Measurements from ENCODE around the gene ZNF652.
"Not testable (repeated sequence)": the region's sequence is repeated elsewhere in the genome, so short reads cannot be mapped to it uniquely, and the experiment has no call there.

The ZNF652 gene

GRCh38 chr17:49285716-49286115, 76.3 kb downstream of the ZNF652 start:
- TF ChIP-seq CTCF (IDR thresholded peaks at IDR 0.05; ENCODE audit: unreplicated experiment in 3 of 3), result no peak
- H3K4me1 Mint-ChIP-seq, result no peaks in the 10 kb centered on the region
- no peaks in the 10 kb centered on the region for H3K9me3 Mint-ChIP-seq
- no peak overlapping the region for H3K27ac Mint-ChIP-seq
- H3K27me3 Mint-ChIP-seq (ENCODE audit: low read depth), result no peaks in the 10 kb centered on the region
- no peak overlapping the region for H3K4me3 Mint-ChIP-seq
- H3K36me3 Mint-ChIP-seq (ENCODE audit: low read depth), result no peaks in the 10 kb centered on the region

- Mint-ChIP-seq H3K27me3 (ENCODE audit: low read depth) (peaks cover 5% of the 10 kb centered on the region), H3K9me3 (peaks cover 4% of the 10 kb centered on the region), H3K27ac (no peak overlapping the region), H3K4me3 (no peak overlapping the region), H3K36me3 (ENCODE audit: low read depth) (no peaks in the 10 kb centered on the region), H3K4me1 (no peaks in the 10 kb centered on the region)
- TF ChIP-seq CTCF (IDR thresholded peaks at IDR 0.05; ENCODE audit: unreplicated experiment in 3 of 3), result no peak
Observed at GRCh38 chr17:49280918-49281317, 81.1 kb downstream of the ZNF652 start.

- no peak overlapping the region for H3K27ac Mint-ChIP-seq
Observed at GRCh38 chr17:49280061-49280460, 82.0 kb downstream of the ZNF652 start.

GRCh38 chr17:49279263-49280015, 82.6 kb downstream of the ZNF652 start:
- not testable (repeated sequence) for H3K27me3 Mint-ChIP-seq (ENCODE audit: low read depth); H3K36me3 Mint-ChIP-seq (ENCODE audit: low read depth); H3K9me3 Mint-ChIP-seq; H3K4me1 Mint-ChIP-seq; H3K4me3 Mint-ChIP-seq; H3K27ac Mint-ChIP-seq

More at GRCh38 chr17:49280061-49280460, 82.0 kb downstream of the ZNF652 start:
- no peak overlapping the region for H3K4me3 Mint-ChIP-seq
- peaks cover 5% of the 10 kb centered on the region for H3K27me3 Mint-ChIP-seq (ENCODE audit: low read depth)
- no peaks in the 10 kb centered on the region for H3K36me3 Mint-ChIP-seq (ENCODE audit: low read depth)
- H3K9me3 Mint-ChIP-seq, result peaks cover 4% of the 10 kb centered on the region
- TF ChIP-seq CTCF (IDR thresholded peaks at IDR 0.05; ENCODE audit: unreplicated experiment in 3 of 3), result no peak
- no peaks in the 10 kb centered on the region for H3K4me1 Mint-ChIP-seq

- peaks cover 5% of the 10 kb centered on the region for H3K27me3 Mint-ChIP-seq (ENCODE audit: low read depth)
- H3K9me3 Mint-ChIP-seq, result peaks cover 4% of the 10 kb centered on the region
Observed at GRCh38 chr17:49278076-49278475, 84.0 kb downstream of the ZNF652 start.

GRCh38 chr17:49277638-49278037, 84.4 kb downstream of the ZNF652 start:
- no peak for TF ChIP-seq CTCF (IDR thresholded peaks at IDR 0.05; ENCODE audit: unreplicated experiment in 3 of 3)

More at GRCh38 chr17:49278076-49278475, 84.0 kb downstream of the ZNF652 start:
- Mint-ChIP-seq H3K4me1 (no peaks in the 10 kb centered on the region), H3K27ac (no peak overlapping the region), H3K36me3 (ENCODE audit: low read depth) (no peaks in the 10 kb centered on the region), H3K4me3 (no peak overlapping the region)
- no peak for TF ChIP-seq CTCF (IDR thresholded peaks at IDR 0.05; ENCODE audit: unreplicated experiment in 3 of 3)

GRCh38 chr17:49275981-49276380, 86.1 kb downstream of the ZNF652 start:
- not testable (repeated sequence) for H3K4me1 Mint-ChIP-seq; H3K9me3 Mint-ChIP-seq; H3K27me3 Mint-ChIP-seq (ENCODE audit: low read depth); H3K27ac Mint-ChIP-seq; H3K4me3 Mint-ChIP-seq; H3K36me3 Mint-ChIP-seq (ENCODE audit: low read depth)

More at GRCh38 chr17:49277638-49278037, 84.4 kb downstream of the ZNF652 start:
- peaks cover 4% of the 10 kb centered on the region for H3K9me3 Mint-ChIP-seq
- peaks cover 5% of the 10 kb centered on the region for H3K27me3 Mint-ChIP-seq (ENCODE audit: low read depth)
- H3K36me3 Mint-ChIP-seq (ENCODE audit: low read depth), result no peaks in the 10 kb centered on the region
- H3K27ac Mint-ChIP-seq, result no peak overlapping the region
- no peaks in the 10 kb centered on the region for H3K4me1 Mint-ChIP-seq
- no peak overlapping the region for H3K4me3 Mint-ChIP-seq
